Fibroblast of lung (primary cell): ENCODE measurements around the gene WASF3. TPM values are rescaled to one million over a fixed set of nuclear protein-coding genes. Genes with fewer than 3 reads are reported as not detected.

Source experiments
- DNase-seq, 2 donors: peaks; one replicate each; pipeline versions ENCODE4 v3.0.0 to v3.0.0-alpha.2; 2010; ENCODE audit warnings: low read depth in 2 of 2
- H2AFZ ChIP-seq: 2 replicates; pipeline ENCODE4 v1.5.1; 2012; ENCODE audit warnings: low read length, control low read depth, inconsistent platforms
- H3K27ac ChIP-seq: 2 replicates; pipeline ENCODE4 v1.5.1; 2011; ENCODE audit warnings: low read length, control low read depth; ENCODE audit not compliant: insufficient read depth
- H3K27me3 ChIP-seq: 2 replicates; pipeline ENCODE4 v1.5.1; 2011; ENCODE audit warnings: mild to moderate bottlenecking, low read length; ENCODE audit not compliant: control insufficient read depth, insufficient read depth
- H3K36me3 ChIP-seq: 2 replicates; pipeline ENCODE4 v1.5.1; 2011; ENCODE audit warnings: low read length; ENCODE audit not compliant: control insufficient read depth, insufficient read depth
- H3K4me1 ChIP-seq: 2 replicates; pipeline ENCODE4 v1.5.1; 2011; ENCODE audit warnings: low read length; ENCODE audit not compliant: control insufficient read depth, insufficient read depth; ENCODE audit errors: extremely low read depth
- H3K4me2 ChIP-seq: 2 replicates; pipeline ENCODE4 v1.5.1; 2011; ENCODE audit warnings: low read length, control low read depth; ENCODE audit not compliant: insufficient read depth; ENCODE audit errors: extremely low read depth
- H3K4me3 ChIP-seq, 4 experiments: fragments of 200-600 bp in 1 of 4; sonication (generic) in 1 of 4; replicated peaks in 1 of 4; 2 replicates each; pipeline ENCODE4 v1.5.1; 2011 to 2016; ENCODE audit warnings: low read length in 4 of 4, low read depth in 3 of 4, mild to moderate bottlenecking in 3 of 4, control low read depth in 2 of 4, inconsistent platforms in 1 of 4, mixed read lengths in 1 of 4; ENCODE audit not compliant: insufficient read depth in 1 of 4; ENCODE audit errors: control extremely low read depth in 1 of 4
- H3K79me2 ChIP-seq: 2 replicates; pipeline ENCODE4 v1.5.1; 2012; ENCODE audit warnings: mild to moderate bottlenecking, low read length, inconsistent platforms; ENCODE audit not compliant: control insufficient read depth, insufficient read depth
- H3K9ac ChIP-seq: 2 replicates; pipeline ENCODE4 v1.5.1; 2011; ENCODE audit warnings: mild to moderate bottlenecking, low read length, control low read depth; ENCODE audit not compliant: insufficient read depth
- H3K9me3 ChIP-seq: 2 replicates; pipeline ENCODE4 v1.5.1; 2012; ENCODE audit warnings: low read depth, low read length; ENCODE audit not compliant: control insufficient read depth, insufficient read depth
- H4K20me1 ChIP-seq: 2 replicates; pipeline ENCODE4 v1.5.1; 2011; ENCODE audit warnings: low read length; ENCODE audit not compliant: control insufficient read depth, insufficient read depth; ENCODE audit errors: extremely low read depth
- CTCF ChIP-seq, 2 donors: IDR thresholded peaks in 1 of 2; conservative IDR thresholded peaks in 1 of 2; 1 replicate in 1 of 2; 2 replicates in 1 of 2; pipeline ENCODE4 v1.5.1; 2011 to 2012; ENCODE audit warnings: low read length in 2 of 2, control low read depth in 1 of 2, inconsistent platforms in 1 of 2, low read depth in 1 of 2, mild to moderate bottlenecking in 1 of 2
- EZH2 ChIP-seq: IDR thresholded peaks from 2 replicates; pipeline ENCODE4 v1.5.1; 2012; ENCODE audit warnings: low read length, control low read depth, mild to moderate bottlenecking; ENCODE audit errors: missing control alignments
- polyA plus RNA-seq, 2 donors: library from polyadenylated mRNA; depleted of rRNA in 1 of 2; stranded (reverse) in 1 of 2; unstranded in 1 of 2; fragments of >200 nt; gene quantifications; 2 replicates each; pipeline ENCODE4 v1.2.1, GENCODE V29; 2011 to 2012; ENCODE audit warnings: missing spikeins in 1 of 2
- total RNA-seq: library from RNA; depleted of rRNA; stranded (reverse); fragments of >200 nt; gene quantifications from 2 replicates; pipeline ENCODE4 v1.2.1, GENCODE V29; 2014

WASF3 gene
- total and polyA plus RNA-seq, 2 donors (not counting 1 experiment from before 2014, with no cell fraction given) = 18.2 to 19.5 TPM

- no peak for TF ChIP-seq CTCF (conservative IDR thresholded peaks at IDR 0.05 in 1 of 2, IDR thresholded peaks at IDR 0.05 in 1 of 2; ENCODE audit: low read depth in 1 of 2, low read length in 2 of 2)
- no peak for TF ChIP-seq EZH2
- no peak overlapping the region for H3K27ac ChIP-seq
- peaks cover 2% of the 10 kb centered on the region for H3K4me1 ChIP-seq
- H3K27me3 ChIP-seq = no peaks in the 10 kb centered on the region
- H3K36me3 ChIP-seq = no peaks in the 10 kb centered on the region
- no peak overlapping the region for H3K4me3 ChIP-seq
- H2AFZ ChIP-seq = no peak overlapping the region
- no peak overlapping the region for H3K4me2 ChIP-seq
- H3K79me2 ChIP-seq = peaks cover 2% of the 10 kb centered on the region
- H4K20me1 ChIP-seq = no peaks in the 10 kb centered on the region
- DNase-seq = peak in 1 of 2 donors; percentile 42
- no peaks in the 10 kb centered on the region for H3K9me3 ChIP-seq
- H3K9ac ChIP-seq = no peak overlapping the region
These were observed 42.9 kb downstream of the WASF3 start for GRCh38 chr13:26600343-26600742.

- DNase-seq = peak; percentile 22 to 66
- Histone ChIP-seq H4K20me1 (no peaks in the 10 kb centered on the region), H3K4me1 (peaks cover 2% of the 10 kb centered on the region), H3K36me3 (no peaks in the 10 kb centered on the region), H3K9ac (no peak overlapping the region), H3K4me3 (no peak overlapping the region), H3K4me2 (no peak overlapping the region), H3K27me3 (no peaks in the 10 kb centered on the region), H3K9me3 (no peaks in the 10 kb centered on the region), H3K79me2 (peaks cover 2% of the 10 kb centered on the region), H3K27ac (no peak overlapping the region), H2AFZ (no peak overlapping the region)
- no peak for TF ChIP-seq EZH2
- no peak for TF ChIP-seq CTCF (conservative IDR thresholded peaks at IDR 0.05 in 1 of 2, IDR thresholded peaks at IDR 0.05 in 1 of 2; ENCODE audit: low read depth in 1 of 2, low read length in 2 of 2)
These were observed 44.2 kb downstream of the WASF3 start for GRCh38 chr13:26601669-26602068.

DNA sequence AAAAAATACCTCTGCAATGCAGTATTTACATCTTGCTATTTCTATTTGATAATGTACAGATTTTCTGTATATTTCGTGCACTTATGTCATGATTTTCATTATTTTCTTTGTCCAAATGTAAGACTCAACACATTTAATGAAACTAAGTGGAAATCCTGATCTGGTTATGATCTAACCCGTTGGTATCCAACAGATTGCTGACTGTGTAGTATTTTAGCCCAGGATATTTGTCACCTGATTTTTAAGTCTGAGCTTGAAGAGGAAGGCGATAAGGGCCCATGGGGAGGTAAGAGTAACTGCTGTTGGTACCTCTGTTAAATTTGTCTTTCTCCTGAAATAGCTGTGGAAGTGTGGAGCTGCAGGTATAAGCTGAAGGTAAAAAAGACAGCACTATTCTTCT lies 45.3 kb downstream of the WASF3 start:
- no peak overlapping the region for H2AFZ ChIP-seq
- H3K4me1 ChIP-seq = peaks cover 2% of the 10 kb centered on the region
- H3K27me3 ChIP-seq = no peaks in the 10 kb centered on the region
- no peaks in the 10 kb centered on the region for H3K9me3 ChIP-seq
- no peak overlapping the region for H3K4me2 ChIP-seq
- no peak overlapping the region for H3K9ac ChIP-seq
- DNase-seq = no peak
- H3K36me3 ChIP-seq = no peaks in the 10 kb centered on the region
- no peaks in the 10 kb centered on the region for H4K20me1 ChIP-seq
- TF ChIP-seq EZH2 (no peak), CTCF (conservative IDR thresholded peaks at IDR 0.05 in 1 of 2, IDR thresholded peaks at IDR 0.05 in 1 of 2; ENCODE audit: low read depth in 1 of 2, low read length in 2 of 2) (no peak)
- H3K79me2 ChIP-seq = peaks cover 2% of the 10 kb centered on the region
- no peak overlapping the region for H3K27ac ChIP-seq
- H3K4me3 ChIP-seq = no peak overlapping the region
